ENCODE measurements around the gene FAM221B.

DNA sequence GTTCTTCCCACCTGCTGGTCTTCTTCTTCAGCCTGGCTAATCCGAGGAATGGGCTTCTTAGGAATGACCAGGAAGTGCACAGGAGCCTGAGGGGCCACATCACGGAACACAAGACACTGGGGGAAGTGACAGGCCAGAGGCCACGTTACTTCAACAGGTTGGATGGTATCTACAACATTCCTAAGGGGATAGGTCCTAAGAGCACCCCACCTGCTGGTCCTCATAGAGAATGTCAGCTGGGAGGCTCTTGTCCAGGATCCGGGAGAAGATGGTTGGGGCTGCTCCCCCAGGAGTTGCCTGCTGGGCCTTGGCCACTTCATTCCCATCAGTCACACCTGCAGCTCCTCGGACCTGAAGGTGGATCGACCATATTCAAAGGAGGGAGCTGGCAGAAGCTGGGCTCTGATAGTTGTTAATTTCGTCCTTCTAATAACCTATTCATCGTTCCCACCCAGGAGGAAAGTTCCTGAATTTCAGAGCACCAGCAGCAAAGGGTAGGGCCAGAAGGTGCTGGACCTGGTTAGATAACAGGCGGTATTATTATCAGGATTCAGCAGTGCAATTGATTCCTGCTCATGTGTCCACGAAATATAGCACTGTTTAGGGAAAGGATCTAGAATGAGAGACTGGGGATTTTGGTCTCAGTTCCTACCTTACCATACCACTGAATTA lies 15.0 kb downstream of the FAM221B start:
- TF ChIP-seq ZNF274 (IDR thresholded peaks at IDR 0.05; ENCODE audit: low read depth, low read length) (no peak), YY1 (IDR thresholded peaks at IDR 0.05; ENCODE audit: insufficient read depth, insufficient read length) (no peak), SUZ12 (IDR thresholded peaks at IDR 0.05; ENCODE audit: extremely low read depth, insufficient read depth, insufficient read length) (no peak)

Measured in NT2/D1 (cell line).